H1 (cell line): ENCODE data around the gene CPXM1. TPM values are rescaled to one million over a fixed set of nuclear protein-coding genes. Genes with fewer than 3 reads are reported as not detected.
A peak's percentile ranks its signal among the peaks of the same experiment; 100 is the strongest.

ENCODE experiments used
- CTCF ChIA-PET: fragments of 300-600 bp; sonication (Branson Sonifier 250); formaldehyde crosslinking; loops from one replicate; lab custom pipeline; 2021; ENCODE audit not compliant: partially characterized antibody; lab: Charles Lee
- POLR2A ChIA-PET: fragments of 300-600 bp; sonication (Branson Sonifier 250); formaldehyde crosslinking; loops from one replicate; lab custom pipeline; 2021; ENCODE audit warnings: inconsistent platforms; ENCODE audit not compliant: partially characterized antibody; lab: Charles Lee
- DNase-seq, 2 experiments: peaks; one replicate each; pipeline versions ENCODE4 v3.0.0 to v3.0.0-alpha.2; 2010 to 2022; ENCODE audit warnings: low spot score in 2 of 2, low read depth in 1 of 2, mixed read lengths in 1 of 2
- FAIRE-seq: peaks from 2 replicates; lab custom pipeline; 2011; peaks lifted over from hg19 to GRCh38; lab: Jason Lieb, UNC
- H2AFZ ChIP-seq: 2 replicates; pipeline ENCODE4 v1.8.1; 2012; ENCODE audit warnings: low read length, inconsistent platforms
- H2AK5ac ChIP-seq: 2 replicates; pipeline ENCODE4 v1.6.1; 2013; ENCODE audit warnings: low read depth, low read length
- H2BK120ac ChIP-seq: replicated peaks from 2 replicates; pipeline ENCODE3; 2013; ENCODE audit warnings: low read depth, low read length, inconsistent platforms
- H2BK12ac ChIP-seq: 2 replicates; pipeline ENCODE4 v1.6.1; 2013; ENCODE audit warnings: low read depth, low read length
- H2BK15ac ChIP-seq: 2 replicates; pipeline ENCODE4 v1.6.1; 2013; ENCODE audit warnings: low read length
- H2BK20ac ChIP-seq: 2 replicates; pipeline ENCODE4 v1.6.1; 2013; ENCODE audit warnings: low read length
- H2BK5ac ChIP-seq: 2 replicates; pipeline ENCODE4 v1.6.1; 2013; ENCODE audit warnings: low read depth, low read length
- H3K14ac ChIP-seq: 2 replicates; pipeline ENCODE4 v1.6.1; 2013; ENCODE audit warnings: inconsistent platforms; ENCODE audit not compliant: insufficient read length
- H3K18ac ChIP-seq: 2 replicates; pipeline ENCODE4 v1.6.1; 2013; ENCODE audit warnings: low read length; ENCODE audit errors: extremely low read depth
- H3K23ac ChIP-seq: 2 replicates; pipeline ENCODE4 v1.6.1; 2013; ENCODE audit warnings: inconsistent platforms; ENCODE audit not compliant: insufficient read length
- H3K23me2 ChIP-seq: 2 replicates; pipeline ENCODE4 v1.6.1; 2013; ENCODE audit warnings: low read depth, low read length
- H3K27ac ChIP-seq: 2 replicates; pipeline ENCODE4 v1.6.1; 2011; ENCODE audit warnings: low read depth, low read length, inconsistent platforms
- H3K27me3 ChIP-seq, 4 experiments: replicated peaks in 1 of 4; 1 replicate in 1 of 4; 2 replicates in 3 of 4; pipeline versions ENCODE4 v1.6.1 to v1.8.1; 2011 to 2013; ENCODE audit warnings: low read length in 3 of 4, mild to moderate bottlenecking in 3 of 4, inconsistent platforms in 2 of 4, mixed read lengths in 2 of 4, moderate library complexity in 1 of 4; ENCODE audit not compliant: control insufficient read depth in 3 of 4, insufficient read depth in 3 of 4; ENCODE audit errors: extremely low read depth in 1 of 4
- H3K36me3 ChIP-seq, 4 experiments: 2 replicates each; pipeline versions ENCODE4 v1.6.1 to v1.8.1; 2011 to 2013; ENCODE audit warnings: mild to moderate bottlenecking in 4 of 4, low read length in 3 of 4, moderate library complexity in 2 of 4, control low read depth in 1 of 4, inconsistent platforms in 1 of 4; ENCODE audit not compliant: insufficient read depth in 4 of 4, control insufficient read depth in 2 of 4
- H3K4ac ChIP-seq: replicated peaks from 2 replicates; pipeline ENCODE3; 2013; ENCODE audit warnings: low read length, low read depth, mixed read lengths, inconsistent platforms; ENCODE audit not compliant: insufficient read length
- H3K4me1 ChIP-seq, 4 experiments: replicated peaks in 1 of 4; 1 replicate in 1 of 4; 2 replicates in 3 of 4; pipeline versions ENCODE4 v1.6.1 to v1.8.1; 2011 to 2013; ENCODE audit warnings: low read length in 3 of 4, inconsistent platforms in 2 of 4, mixed read lengths in 1 of 4; ENCODE audit not compliant: insufficient read depth in 4 of 4, control insufficient read depth in 3 of 4
- H3K4me2 ChIP-seq, 2 experiments: 2 replicates each; pipeline versions ENCODE4 v1.6.1 to v1.8.1; 2011 to 2013; ENCODE audit warnings: low read depth in 2 of 2, low read length in 2 of 2, control low read depth in 1 of 2, inconsistent platforms in 1 of 2, mild to moderate bottlenecking in 1 of 2; ENCODE audit not compliant: insufficient read depth in 1 of 2
- H3K4me3 ChIP-seq, 4 experiments: fragments of 200-600, 300-600 bp in 1 of 4; sonication (generic), shearing (Covaris generic), sonication (Bioruptor Twin) in 1 of 4; 2 replicates each; pipeline versions ENCODE4 v1.5.1 to v1.8.1; 2011 to 2016; ENCODE audit warnings: low read length in 4 of 4, low read depth in 3 of 4, control low read depth in 2 of 4, inconsistent platforms in 2 of 4, mild to moderate bottlenecking in 2 of 4, mixed read lengths in 1 of 4, moderate library complexity in 1 of 4; ENCODE audit not compliant: insufficient read depth in 2 of 4; ENCODE audit errors: extremely low read depth in 1 of 4
- H3K56ac ChIP-seq: replicated peaks from 2 replicates; pipeline ENCODE3; 2013; ENCODE audit warnings: low read depth, mild to moderate bottlenecking, mixed read lengths, low read length, inconsistent platforms; ENCODE audit not compliant: insufficient read length
- H3K79me1 ChIP-seq: 2 replicates; pipeline ENCODE4 v1.6.1; 2013; ENCODE audit warnings: low read depth, low read length, control low read depth
- H3K79me2 ChIP-seq, 2 experiments: 2 replicates each; pipeline versions ENCODE4 v1.6.1 to v1.8.1; 2012 to 2013; ENCODE audit warnings: low read length in 2 of 2, mild to moderate bottlenecking in 2 of 2, inconsistent platforms in 1 of 2; ENCODE audit not compliant: insufficient read depth in 2 of 2, control insufficient read depth in 1 of 2
- H3K9ac ChIP-seq, 4 experiments: replicated peaks in 1 of 4; 1 replicate in 1 of 4; 2 replicates in 3 of 4; pipeline versions ENCODE4 v1.6.1 to v1.8.1; 2011 to 2013; ENCODE audit warnings: low read depth in 3 of 4, low read length in 3 of 4, control low read depth in 2 of 4, mild to moderate bottlenecking in 2 of 4, moderate library complexity in 2 of 4, inconsistent platforms in 1 of 4; ENCODE audit errors: extremely low read depth in 1 of 4
- H3K9me3 ChIP-seq, 2 experiments: 2 replicates each; pipeline versions ENCODE4 v1.6.1 to v1.8.1; 2012 to 2013; ENCODE audit warnings: mild to moderate bottlenecking in 2 of 2, moderate library complexity in 2 of 2, control low read depth in 1 of 2, inconsistent platforms in 1 of 2, low read depth in 1 of 2, low read length in 1 of 2, mixed read lengths in 1 of 2; ENCODE audit not compliant: insufficient read depth in 2 of 2
- H4K20me1 ChIP-seq, 2 experiments: replicated peaks in 1 of 2; 2 replicates each; pipeline versions ENCODE3 to v1.8.1; 2011 to 2013; ENCODE audit warnings: inconsistent platforms in 2 of 2, low read length in 2 of 2, mild to moderate bottlenecking in 1 of 2; ENCODE audit not compliant: insufficient read depth in 2 of 2, control insufficient read depth in 1 of 2
- H4K5ac ChIP-seq: 2 replicates; pipeline ENCODE4 v1.6.1; 2013; ENCODE audit warnings: low read length, low read depth, mixed read lengths, inconsistent platforms; ENCODE audit not compliant: insufficient read length
- H4K8ac ChIP-seq: 2 replicates; pipeline ENCODE4 v1.8.0; 2013; ENCODE audit warnings: mild to moderate bottlenecking, moderate library complexity, low read length, inconsistent platforms; ENCODE audit not compliant: insufficient read depth; ENCODE audit errors: extremely low read depth
- H4K91ac ChIP-seq: replicated peaks from 2 replicates; pipeline ENCODE3; 2013; ENCODE audit warnings: low read length, mixed read lengths, inconsistent platforms; ENCODE audit not compliant: insufficient read length
- ATF3 ChIP-seq: IDR thresholded peaks from 2 replicates; pipeline ENCODE4 v1.6.1; 2011; ENCODE audit warnings: low read depth, mild to moderate bottlenecking, low read length; ENCODE audit not compliant: insufficient read depth
- BACH1 ChIP-seq: IDR thresholded peaks from 2 replicates; pipeline ENCODE4 v1.6.1; 2012; ENCODE audit warnings: low read length, improper control_type of control experiment
- BRCA1 ChIP-seq: IDR thresholded peaks from 2 replicates; pipeline ENCODE4 v1.6.1; 2012; ENCODE audit warnings: low read depth, low read length, improper control_type of control experiment
- NANOG ChIP-seq: IDR thresholded peaks from 2 replicates; pipeline ENCODE4 v1.6.1; 2011; ENCODE audit warnings: low read length, low read depth, mild to moderate bottlenecking, inconsistent platforms; ENCODE audit not compliant: insufficient read depth, poor library complexity, severe bottlenecking
- RBBP5 ChIP-seq: IDR thresholded peaks from 2 replicates; pipeline ENCODE4 v1.7.1; 2012; ENCODE audit warnings: low read depth, mild to moderate bottlenecking, inconsistent platforms, low read length, moderate library complexity, borderline replicate concordance
- TAF1 ChIP-seq: IDR thresholded peaks from 2 replicates; pipeline ENCODE4 v1.6.1; 2011; ENCODE audit warnings: mild to moderate bottlenecking, low read depth, low read length
- YY1 ChIP-seq: IDR thresholded peaks from 2 replicates; pipeline ENCODE4 v1.6.1; 2011; ENCODE audit warnings: low read depth, mild to moderate bottlenecking, low read length
- WGBS, 2 experiments: shearing (Covaris generic) in 1 of 2; methylation state at CpG; one replicate each; pipeline versions ENCODE4 v1.1.6 to v1.1.7; 2013 to 2015; ENCODE audit warnings: low lambda C conversion rate in 2 of 2, mixed read lengths in 2 of 2, inconsistent platforms in 1 of 2, low coverage in 1 of 2, missing lambda C conversion rate in 1 of 2; ENCODE audit not compliant: insufficient replicate concordance in 2 of 2, insufficient coverage in 1 of 2, insufficient read length in 1 of 2; ENCODE audit errors: extremely low coverage in 1 of 2, missing lambda C conversion rate in 1 of 2; 5-methylcytosine and 5-hydroxymethylcytosine counted together
- polyA plus RNA-seq, 7 experiments: library from polyadenylated mRNA; depleted of rRNA in 3 of 7; stranded (reverse) in 5 of 7; unstranded in 2 of 7; fragments of >200 nt in 5 of 7; fragments of 200-250 nt in 2 of 7; gene quantifications; 1 replicate in 5 of 7; 2 replicates in 1 of 7; 4 replicates in 1 of 7; pipeline versions ENCODE4 v1.2.1 to v1.2.3, GENCODE V29; 2011 to 2013; ENCODE audit warnings: missing spikeins in 2 of 7, mixed read lengths in 2 of 7
- total RNA-seq: library from RNA; stranded (reverse); fragmentation: NEBNext Ultra II Directional; extraction: Animal tissue kit (Norgen Biotek cat#: 25700); gene quantifications from 2 replicates; pipeline ENCODE4 v1.2.1, GENCODE V29; 2021
- TF ChIP-seq, protein P1 (sequence below): IDR thresholded peaks from 2 replicates; pipeline ENCODE4 v1.6.1; 2012; ENCODE audit warnings: low read length, inconsistent platforms

CPXM1 gene
- total and polyA plus RNA-seq, 2 of the 8 experiments (the other 6 are each of a cell fraction or from before 2014, with no cell fraction given) = 31.3 to 81.9 TPM

DNA sequence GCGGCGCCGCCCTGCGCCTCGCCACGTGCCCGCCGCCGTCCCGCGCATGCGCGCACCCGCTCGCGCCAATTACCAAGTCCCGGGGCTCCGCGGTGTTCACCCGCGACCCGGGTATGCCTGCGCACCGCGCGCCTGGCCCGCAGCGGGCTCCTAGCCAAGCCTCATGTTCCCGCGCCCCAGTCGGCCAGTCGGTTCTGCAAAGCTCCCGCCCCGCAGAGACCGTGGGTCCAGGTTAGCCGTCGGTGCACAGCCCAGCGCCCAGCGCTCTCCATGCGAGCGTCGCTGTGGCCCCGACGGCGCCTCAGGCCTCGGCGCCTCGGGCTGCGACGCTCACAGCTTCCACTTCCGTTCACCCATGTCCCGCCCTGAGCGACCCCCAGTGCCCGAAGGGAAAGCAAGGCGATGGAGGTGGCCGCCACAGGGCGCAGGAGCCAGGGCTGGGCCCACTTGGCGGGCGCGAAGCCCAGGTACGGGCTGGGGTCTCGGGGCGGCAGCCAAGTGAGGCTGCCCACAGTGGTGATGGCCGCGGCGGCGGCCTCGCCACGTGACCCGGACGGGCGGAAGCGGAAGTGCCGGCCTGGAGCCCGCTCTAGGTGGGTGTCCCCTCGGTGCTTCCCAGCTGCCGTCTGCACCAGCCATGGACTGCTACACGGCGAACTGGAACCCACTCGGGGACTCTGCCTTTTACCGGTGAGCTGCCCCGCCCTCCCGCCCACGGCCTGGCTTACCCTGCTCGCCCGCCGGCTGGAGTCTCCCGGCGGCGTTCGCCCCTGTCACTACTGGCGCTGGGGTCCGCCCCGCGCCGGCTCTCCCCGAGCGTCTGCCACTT is 39.9 kb upstream of the CPXM1 start, which contains the start of the genes PCED1A and VPS16:
Gene PCED1A, minus strand, starts transcription at position 518 of the 829 bp plus-strand sequence. CDS start 743 bp downstream, outside the sequence.
Gene VPS16, plus strand, starts transcription at position 608 of the 829 bp plus-strand sequence. Its CDS starts 30 bp downstream, at position 638.
- Histone ChIP-seq H2BK15ac (no peak within 1 kb of the TSS), H3K23ac (no peak within 1 kb of the TSS), H4K5ac (peak within 1 kb of the TSS; percentile 62), H3K4me2 (peak within 1 kb of the TSS; percentile 56 to 89), H2BK5ac (no peak within 1 kb of the TSS), H3K79me2 (no peaks in the 10 kb centered on the region), H4K20me1 (peaks cover 0 to 5% of the 10 kb centered on the region in 2 experiments), H3K27ac (no peak within 1 kb of the TSS), H2AK5ac (no peak within 1 kb of the TSS), H3K14ac (no peak within 1 kb of the TSS), H2AFZ (peak within 1 kb of the TSS; percentile 78; the same call in 1 of the 2 replicates), H3K9me3 (peaks cover 0 to 6% of the 10 kb centered on the region in 2 experiments; a peak in 1 of 4 replicates), H2BK120ac (no peak within 1 kb of the TSS), H3K18ac (no peak within 1 kb of the TSS; the same call in none of the 2 replicates), H4K8ac (peak within 1 kb of the TSS; percentile 98), H3K4ac (no peak within 1 kb of the TSS), H3K27me3 (peaks cover 5 to 20% (median 17%) of the 10 kb centered on the region in 4 experiments), H3K4me1 (no peaks in the 10 kb centered on the region; a peak in 1 of 7 replicates), H3K9ac (peak within 1 kb of the TSS in 2 of 4 experiments; percentile 48 to 53; a peak in 3 of 7 replicates), H3K36me3 (peaks cover 0 to 5% (median 0%) of the 10 kb centered on the region in 4 experiments; a peak in 1 of 8 replicates), H3K23me2 (peaks cover 9% of the 10 kb centered on the region; the same call in 1 of the 2 replicates), H3K79me1 (no peaks in the 10 kb centered on the region), H4K91ac (peak within 1 kb of the TSS; percentile 89), H2BK20ac (no peak within 1 kb of the TSS), H3K56ac (peak within 1 kb of the TSS; percentile 36), H2BK12ac (0 out of 2 replicates have a peak within 1 kb of the TSS, but pooled peaks have one; percentile 23), H3K4me3 (peak within 1 kb of the TSS; percentile 64 to 93 (median 71))
- ChIA-PET CTCF (interaction anchor here (1.8 to 4.1 kb wide), 4 partner anchors 11 to 88 kb away, joined by 4 to 20 read pairs (median 6); no protein-coding TSS in a partner anchor), POLR2A (interaction anchor here (0.6 to 2.7 kb wide), 9 partner anchors 10 to 186 kb away, joined by 3 to 10 read pairs (median 3); partner anchors contain the start of gene PTPRA)
- 19% methylated on average over 64 of the region's 98 CpGs; no CpG with 5 or more reads in 1 of the 2 experiments for WGBS, 2 experiments
- DNase-seq (peak; percentile 49 to 93), FAIRE-seq (no peak)
- TF ChIP-seq YY1 = peak; percentile 99
- peak; percentile 66 for TF ChIP-seq TAF1
- TF ChIP-seq, protein P1, sequence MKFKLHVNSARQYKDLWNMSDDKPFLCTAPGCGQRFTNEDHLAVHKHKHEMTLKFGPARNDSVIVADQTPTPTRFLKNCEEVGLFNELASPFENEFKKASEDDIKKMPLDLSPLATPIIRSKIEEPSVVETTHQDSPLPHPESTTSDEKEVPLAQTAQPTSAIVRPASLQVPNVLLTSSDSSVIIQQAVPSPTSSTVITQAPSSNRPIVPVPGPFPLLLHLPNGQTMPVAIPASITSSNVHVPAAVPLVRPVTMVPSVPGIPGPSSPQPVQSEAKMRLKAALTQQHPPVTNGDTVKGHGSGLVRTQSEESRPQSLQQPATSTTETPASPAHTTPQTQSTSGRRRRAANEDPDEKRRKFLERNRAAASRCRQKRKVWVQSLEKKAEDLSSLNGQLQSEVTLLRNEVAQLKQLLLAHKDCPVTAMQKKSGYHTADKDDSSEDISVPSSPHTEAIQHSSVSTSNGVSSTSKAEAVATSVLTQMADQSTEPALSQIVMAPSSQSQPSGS = 0 out of 2 replicates have a peak, but pooled peaks have one; percentile 54
- TF ChIP-seq BACH1 = no peak
- no peak for TF ChIP-seq NANOG
- peak; percentile 75; the same call in 1 of the 2 replicates for TF ChIP-seq RBBP5
- no peak for TF ChIP-seq BRCA1
- peak; percentile 80 for TF ChIP-seq ATF3
